Sigmoid colon (tissue), 4 donors: ENCODE results near the gene ATP1A3.

ENCODE experiments used
- POLR2A ChIP-seq, 2 donors: fragments of 450-650 bp; IDR thresholded peaks; one replicate each; pipeline ENCODE4 v1.6.1; 2016; ENCODE audit warnings: antibody characterized with exemption in 2 of 2, mild to moderate bottlenecking in 2 of 2, moderate library complexity in 2 of 2
- POLR2AphosphoS5 ChIP-seq, 4 donors: sonication (generic); formaldehyde crosslinking; IDR thresholded peaks; one replicate each; pipeline ENCODE4 v1.6.1; 2017; ENCODE audit warnings: antibody characterized with exemption in 4 of 4
- TF ChIP-seq, protein P1 (sequence below), 4 experiments: fragments of 450-650 bp in 3 of 4; fragments of 200-600 bp in 1 of 4; IDR thresholded peaks; one replicate each; pipeline ENCODE4 v1.5.1; 2016 to 2019; ENCODE audit warnings: antibody characterized with exemption in 4 of 4, mild to moderate bottlenecking in 3 of 4, moderate library complexity in 2 of 4

GRCh38 chr19:41930322-41930722 is 63.7 kb downstream of the ATP1A3 start:
- TF ChIP-seq, protein P1, sequence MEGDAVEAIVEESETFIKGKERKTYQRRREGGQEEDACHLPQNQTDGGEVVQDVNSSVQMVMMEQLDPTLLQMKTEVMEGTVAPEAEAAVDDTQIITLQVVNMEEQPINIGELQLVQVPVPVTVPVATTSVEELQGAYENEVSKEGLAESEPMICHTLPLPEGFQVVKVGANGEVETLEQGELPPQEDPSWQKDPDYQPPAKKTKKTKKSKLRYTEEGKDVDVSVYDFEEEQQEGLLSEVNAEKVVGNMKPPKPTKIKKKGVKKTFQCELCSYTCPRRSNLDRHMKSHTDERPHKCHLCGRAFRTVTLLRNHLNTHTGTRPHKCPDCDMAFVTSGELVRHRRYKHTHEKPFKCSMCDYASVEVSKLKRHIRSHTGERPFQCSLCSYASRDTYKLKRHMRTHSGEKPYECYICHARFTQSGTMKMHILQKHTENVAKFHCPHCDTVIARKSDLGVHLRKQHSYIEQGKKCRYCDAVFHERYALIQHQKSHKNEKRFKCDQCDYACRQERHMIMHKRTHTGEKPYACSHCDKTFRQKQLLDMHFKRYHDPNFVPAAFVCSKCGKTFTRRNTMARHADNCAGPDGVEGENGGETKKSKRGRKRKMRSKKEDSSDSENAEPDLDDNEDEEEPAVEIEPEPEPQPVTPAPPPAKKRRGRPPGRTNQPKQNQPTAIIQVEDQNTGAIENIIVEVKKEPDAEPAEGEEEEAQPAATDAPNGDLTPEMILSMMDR (IDR thresholded peaks at IDR 0.05): no peak
- TF ChIP-seq POLR2A (IDR thresholded peaks at IDR 0.05) (no peak), POLR2AphosphoS5 (IDR thresholded peaks at IDR 0.05) (no peak)
